Measurements from ENCODE around the gene BAZ1A. TPM values are rescaled to one million over a fixed set of nuclear protein-coding genes. Genes with fewer than 3 reads are reported as not detected.

Gene BAZ1A
- total and polyA plus RNA-seq, 10 of the 15 experiments (the other 5 are each of a cell fraction or from before 2014, with no cell fraction given) = 34.3 to 96.5 (median 50.7) TPM

- no peak for TF ChIP-seq HDAC6 (IDR thresholded peaks at IDR 0.05; ENCODE audit: unreplicated experiment)
- 0 out of 2 replicates have a peak, but pooled peaks have one; percentile 21 for TF ChIP-seq RAD51 (IDR thresholded peaks at IDR 0.05)
- no peak for TF ChIP-seq BCL11A (IDR thresholded peaks at IDR 0.05; ENCODE audit: low read depth, low read length)
- no peak for TF ChIP-seq MEF2B (IDR thresholded peaks at IDR 0.05; ENCODE audit: partially characterized antibody, poor library complexity, severe bottlenecking)
- TF ChIP-seq SKIL (IDR thresholded peaks at IDR 0.05; ENCODE audit: low read depth, poor library complexity, severe bottlenecking) = peak; percentile 28
- peak; percentile 43; the same call in 1 of the 2 replicates for TF ChIP-seq ATF7 (IDR thresholded peaks at IDR 0.05; ENCODE audit: low read depth)
- TF ChIP-seq ASH2L (IDR thresholded peaks at IDR 0.05; ENCODE audit: borderline replicate concordance, low read depth) = no peak
- peak in 1 of 2 experiments; percentile 27; a peak in 1 of 4 replicates for TF ChIP-seq BHLHE40 (IDR thresholded peaks at IDR 0.05; ENCODE audit: borderline replicate concordance in 1 of 2, low read depth in 2 of 2, low read length in 1 of 2)
Measured at GRCh38 chr14:34843011-34843554, 32.1 kb downstream of the BAZ1A start (continued).

- no TSS peak for BruUV-seq (replicated peaks)
- FAIRE-seq = no peak
- Histone ChIP-seq H3K4me2 (ENCODE audit: control insufficient read depth, insufficient read depth) (no peak overlapping the region), H3K27me3 (replicated peaks in 1 of 2; ENCODE audit: control insufficient read depth in 2 of 2, insufficient read depth in 2 of 2, low read length in 1 of 2) (no peaks in the 10 kb centered on the region), H3K9ac (ENCODE audit: control insufficient read depth, insufficient read depth, low read length) (no peak overlapping the region), H4K20me1 (ENCODE audit: control insufficient read depth, insufficient read depth) (no peaks in the 10 kb centered on the region), H3K79me2 (ENCODE audit: control insufficient read depth, insufficient read depth, low read length) (peaks cover 6% of the 10 kb centered on the region), H2AFZ (ENCODE audit: control insufficient read depth, low read depth, low read length) (no peak overlapping the region), H3K4me1 (ENCODE audit: control insufficient read depth, insufficient read depth, low read length) (no peaks in the 10 kb centered on the region), H3K4me3 (no peak overlapping the region), H3K36me3 (ENCODE audit: control insufficient read depth in 2 of 2, insufficient read depth in 2 of 2, low read length in 1 of 2) (no peaks in the 10 kb centered on the region; a peak in 1 of 4 replicates), H3K9me3 (replicated peaks; ENCODE audit: control insufficient read depth, insufficient read depth, low read length) (no peaks in the 10 kb centered on the region), H3K27ac (ENCODE audit: control insufficient read depth, insufficient read depth) (no peak overlapping the region)
- ChIA-PET RAD21 (ENCODE audit: unreplicated experiment) (no interaction called here), SMC1A (ENCODE audit: uncharacterized antibody, unreplicated experiment) (no interaction called here), CTCF (no interaction called here), POLR2A (no interaction called here)
- intact Hi-C loops (cut with micrococcal nuclease; ENCODE audit: unreplicated experiment) (no loop called here), in situ Hi-C loops (cut with MboI) (no loop called here)
- ATAC-seq = no peak
- WGBS (ENCODE audit: insufficient coverage, insufficient replicate concordance, low lambda C conversion rate, missing lambda C conversion rate) = 84% methylated on average over 3 of the region's 3 CpGs
- no peak for DNase-seq (ENCODE audit: low read depth, low spot score)
- TF ChIP-seq ZBED1 (IDR thresholded peaks at IDR 0.05; ENCODE audit: borderline replicate concordance) (no peak), FOXK2 (IDR thresholded peaks at IDR 0.05) (peak; percentile 30; the same call in 1 of the 2 replicates)
Measured at GRCh38 chr14:34837801-34838322, 37.3 kb downstream of the BAZ1A start.

Data from GM12878 (cell line).